Type B pancreatic cell (in vitro differentiated cells): ENCODE measurements around the gene CACNA1C. TPM values are rescaled to one million over a fixed set of nuclear protein-coding genes. Genes with fewer than 3 reads are reported as not detected.

Experiments
- DNase-seq: peaks from one replicate; pipeline ENCODE4 v3.0.0; 2021; ENCODE audit warnings: mixed read lengths; ENCODE audit not compliant: unreplicated experiment; ENCODE audit errors: extremely low spot score
- H3K27ac Mint-ChIP-seq: 2 replicates; pipeline ENCODE4 v1.8.0; 2021; ENCODE audit warnings: mild to moderate bottlenecking, mixed read lengths
- H3K27me3 Mint-ChIP-seq: 2 replicates; pipeline ENCODE4 v1.8.0; 2021; ENCODE audit warnings: mixed read lengths
- H3K36me3 Mint-ChIP-seq: 2 replicates; pipeline ENCODE4 v1.8.0; 2021; ENCODE audit warnings: mixed read lengths
- H3K4me1 Mint-ChIP-seq: one replicate; pipeline ENCODE4 v1.8.0; 2021; ENCODE audit warnings: mixed read lengths; ENCODE audit not compliant: unreplicated experiment
- H3K4me3 Mint-ChIP-seq: 2 replicates; pipeline ENCODE4 v1.8.0; 2021; ENCODE audit warnings: mild to moderate bottlenecking, mixed read lengths
- H3K9me3 Mint-ChIP-seq: 2 replicates; pipeline ENCODE4 v1.8.0; 2021; ENCODE audit warnings: mixed read lengths
- CTCF ChIP-seq: fragments of 200-600 bp; sonication (generic); conservative IDR thresholded peaks from 2 replicates; pipeline ENCODE4 v1.5.0; 2021; ENCODE audit warnings: antibody characterized with exemption, mild to moderate bottlenecking
- total RNA-seq: library from RNA; stranded (reverse); gene quantifications from 2 replicates; pipeline ENCODE4 v1.2.1, GENCODE V29; 2021; ENCODE audit warnings: low replicate concordance

CACNA1C gene
- total RNA-seq, 1 donor from 2014 or later, result 14.3 TPM

DNA sequence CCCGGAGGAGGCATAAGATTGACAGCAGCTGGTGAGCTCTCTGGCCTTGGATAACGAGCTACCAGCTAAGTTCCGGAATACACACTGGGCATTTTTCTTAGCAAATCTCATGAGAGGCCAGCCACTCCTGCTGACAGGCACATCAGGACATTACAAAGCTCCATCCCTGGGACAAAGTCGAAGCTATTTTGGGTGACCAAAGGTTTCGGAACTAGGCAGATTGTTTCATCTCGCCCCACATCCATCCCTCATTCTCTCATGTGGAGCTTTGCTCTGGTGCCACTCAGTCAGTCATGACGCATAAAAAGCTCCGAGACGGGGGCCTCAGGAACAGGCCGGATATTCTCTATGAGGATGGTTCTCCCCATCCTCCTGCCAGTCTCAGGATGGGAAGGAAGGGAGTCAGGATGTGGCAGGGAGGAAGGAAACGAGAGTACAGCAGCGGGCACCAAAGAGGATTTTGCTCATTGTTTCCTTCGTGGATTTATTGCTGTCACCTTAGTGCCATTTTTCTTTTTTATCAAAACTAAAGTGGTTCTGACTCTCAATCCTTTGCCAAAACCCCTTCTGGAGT, 488.9 kb downstream of the CACNA1C start:
- H3K4me3 Mint-ChIP-seq, result no peak overlapping the region
- H3K36me3 Mint-ChIP-seq, result peaks cover 17% of the 10 kb centered on the region
- no peaks in the 10 kb centered on the region for H3K9me3 Mint-ChIP-seq
- DNase-seq, result no peak
- H3K27ac Mint-ChIP-seq, result no peak overlapping the region
- no peak for TF ChIP-seq CTCF
- peaks cover 17% of the 10 kb centered on the region for H3K27me3 Mint-ChIP-seq
- H3K4me1 Mint-ChIP-seq, result no peaks in the 10 kb centered on the region

- Mint-ChIP-seq H3K4me1 (no peaks in the 10 kb centered on the region), H3K27me3 (peaks cover 16% of the 10 kb centered on the region), H3K36me3 (peaks cover 23% of the 10 kb centered on the region), H3K4me3 (no peak overlapping the region), H3K9me3 (no peaks in the 10 kb centered on the region), H3K27ac (no peak overlapping the region)
- no peak for DNase-seq
- TF ChIP-seq CTCF, result no peak
These were observed 491.0 kb downstream of the CACNA1C start for GRCh38 chr12:2543801-2544200.

DNA sequence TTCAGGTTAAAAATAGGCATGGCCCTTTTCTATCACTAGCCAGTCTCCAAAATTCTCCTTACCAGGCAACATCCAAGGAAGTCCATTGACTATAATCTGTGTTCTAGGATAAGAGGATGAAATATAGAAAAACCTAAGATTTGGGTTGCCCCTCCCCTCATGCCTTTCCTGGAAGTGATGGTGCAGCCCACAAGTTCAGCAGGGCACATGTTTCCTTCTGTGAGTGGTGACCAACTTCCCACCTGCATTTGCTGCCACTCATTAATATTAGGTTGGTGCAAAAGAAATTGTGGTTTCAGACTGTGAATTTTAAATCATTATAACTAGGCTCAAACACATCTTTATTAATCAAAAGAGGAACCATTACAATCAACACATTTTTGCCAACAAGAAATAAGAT, 491.4 kb downstream of the CACNA1C start:
- Mint-ChIP-seq H3K27ac (no peak overlapping the region), H3K36me3 (peaks cover 23% of the 10 kb centered on the region)

GRCh38 chr12:2547273-2548044, 494.7 kb downstream of the CACNA1C start:
- Mint-ChIP-seq H3K27ac (no peak overlapping the region), H3K27me3 (peaks cover 10% of the 10 kb centered on the region), H3K9me3 (no peaks in the 10 kb centered on the region), H3K4me1 (no peaks in the 10 kb centered on the region), H3K36me3 (peaks cover 26% of the 10 kb centered on the region), H3K4me3 (no peak overlapping the region)
- no peak for TF ChIP-seq CTCF
- no peak for DNase-seq

More for the DNA sequence above, 491.4 kb downstream of the CACNA1C start:
- Mint-ChIP-seq H3K4me1 (no peaks in the 10 kb centered on the region), H3K9me3 (no peaks in the 10 kb centered on the region), H3K27me3 (peaks cover 16% of the 10 kb centered on the region), H3K4me3 (no peak overlapping the region)
- no peak for DNase-seq
- TF ChIP-seq CTCF, result no peak

DNA sequence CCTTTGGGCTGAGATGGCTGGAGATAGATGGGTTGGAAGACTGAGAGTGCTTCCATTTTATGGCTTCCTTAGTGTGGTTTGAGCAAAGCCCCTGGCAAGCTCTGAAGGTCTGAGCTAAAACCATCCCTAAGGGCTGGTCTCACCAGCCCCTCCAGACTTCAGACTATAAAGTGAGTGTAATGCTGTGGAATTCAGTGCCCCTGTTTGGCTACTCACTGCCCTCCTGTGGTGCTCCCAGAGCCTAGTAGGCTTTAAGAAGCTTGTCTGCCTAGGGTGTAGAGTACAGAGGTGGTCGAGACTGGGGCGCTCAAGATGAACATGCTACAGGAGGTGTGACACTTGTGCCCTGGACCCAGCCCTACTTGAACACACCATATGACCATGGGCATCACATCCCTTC, 495.3 kb downstream of the CACNA1C start:
- no peaks in the 10 kb centered on the region for H3K4me1 Mint-ChIP-seq
- H3K27me3 Mint-ChIP-seq, result peaks cover 7% of the 10 kb centered on the region
- no peak overlapping the region for H3K4me3 Mint-ChIP-seq
- no peak for TF ChIP-seq CTCF
- peaks cover 22% of the 10 kb centered on the region for H3K36me3 Mint-ChIP-seq
- no peaks in the 10 kb centered on the region for H3K9me3 Mint-ChIP-seq
- DNase-seq, result no peak
- no peak overlapping the region for H3K27ac Mint-ChIP-seq
